Parathyroid adenoma (tissue), 2 donors: ENCODE measurements around the gene CFAP161.

ENCODE experiments used
- H2AFZ ChIP-seq: fragments of 300-600 bp; sonication (generic); one replicate; pipeline ENCODE4 v1.7.0; 2017; ENCODE audit warnings: antibody characterized with exemption, mild to moderate bottlenecking
- H3K27ac ChIP-seq: fragments of 300-600 bp; sonication (generic); one replicate; pipeline ENCODE4 v1.7.0; 2017
- H3K27me3 ChIP-seq: fragments of 300-600 bp; sonication (generic); one replicate; pipeline ENCODE4 v1.7.0; 2017; ENCODE audit warnings: low read length; ENCODE audit not compliant: control insufficient read depth, insufficient read depth
- H3K36me3 ChIP-seq: fragments of 300-600 bp; sonication (generic); one replicate; pipeline ENCODE4 v1.7.0; 2017; ENCODE audit warnings: low read length; ENCODE audit not compliant: control insufficient read depth, insufficient read depth
- H3K4me1 ChIP-seq: fragments of 300-600 bp; sonication (generic); one replicate; pipeline ENCODE4 v1.7.0; 2017; ENCODE audit warnings: control low read depth
- H3K4me2 ChIP-seq: fragments of 300-600 bp; sonication (generic); one replicate; pipeline ENCODE4 v1.7.0; 2017; ENCODE audit warnings: low read length
- H3K4me3 ChIP-seq: fragments of 300-600 bp; sonication (generic); one replicate; pipeline ENCODE4 v1.7.0; 2017; ENCODE audit warnings: low read depth, low read length
- H3K79me2 ChIP-seq: fragments of 300-600 bp; sonication (generic); one replicate; pipeline ENCODE4 v1.7.0; 2017; ENCODE audit warnings: control low read depth
- H3K9ac ChIP-seq: fragments of 300-600 bp; sonication (generic); one replicate; pipeline ENCODE4 v1.7.0; 2017; ENCODE audit warnings: mild to moderate bottlenecking
- H3K9me3 ChIP-seq: fragments of 300-600 bp; sonication (generic); one replicate; pipeline ENCODE4 v1.7.0; 2017; ENCODE audit warnings: low read length; ENCODE audit not compliant: control insufficient read depth
- CTCF ChIP-seq: fragments of 300-600 bp; sonication (generic); IDR thresholded peaks from one replicate; pipeline ENCODE4 v1.7.0; 2017; ENCODE audit warnings: antibody characterized with exemption, mild to moderate bottlenecking
- donor health status: primary hyperparathyroidism.

The CFAP161 gene

GRCh38 chr15:81093961-81094360, 40.1 kb upstream of the CFAP161 start:
- Histone ChIP-seq H3K36me3 (no peaks in the 10 kb centered on the region), H3K79me2 (no peaks in the 10 kb centered on the region), H3K27me3 (no peaks in the 10 kb centered on the region), H3K9me3 (no peaks in the 10 kb centered on the region), H2AFZ (no peak overlapping the region), H3K4me2 (no peak overlapping the region), H3K4me3 (no peak overlapping the region), H3K9ac (no peak overlapping the region), H3K27ac (no peak overlapping the region), H3K4me1 (peaks cover 5% of the 10 kb centered on the region)
- no peak for TF ChIP-seq CTCF

GRCh38 chr15:81095690-81096365, 38.2 kb upstream of the CFAP161 start:
- H3K36me3 ChIP-seq, result no peaks in the 10 kb centered on the region
- no peaks in the 10 kb centered on the region for H3K27me3 ChIP-seq
- no peak overlapping the region for H3K9ac ChIP-seq
- H3K9me3 ChIP-seq, result no peaks in the 10 kb centered on the region
- H3K27ac ChIP-seq, result no peak overlapping the region
- no peak overlapping the region for H3K4me2 ChIP-seq
- H3K4me1 ChIP-seq, result peaks cover 5% of the 10 kb centered on the region
- no peak for TF ChIP-seq CTCF
- no peaks in the 10 kb centered on the region for H3K79me2 ChIP-seq
- H3K4me3 ChIP-seq, result no peak overlapping the region
- no peak overlapping the region for H2AFZ ChIP-seq

- no peak for TF ChIP-seq CTCF
Observed at GRCh38 chr15:81096398-81096797, 37.7 kb upstream of the CFAP161 start.

GRCh38 chr15:81097116-81097889, 36.8 kb upstream of the CFAP161 start:
- peak overlapping the region; percentile 9 for H3K27ac ChIP-seq
- H3K4me1 ChIP-seq, result peaks cover 5% of the 10 kb centered on the region
- no peak overlapping the region for H3K4me3 ChIP-seq
- no peak for TF ChIP-seq CTCF
- H3K4me2 ChIP-seq, result no peak overlapping the region
- no peak overlapping the region for H3K9ac ChIP-seq
- H2AFZ ChIP-seq, result no peak overlapping the region
- no peaks in the 10 kb centered on the region for H3K79me2 ChIP-seq
- no peaks in the 10 kb centered on the region for H3K27me3 ChIP-seq
- no peaks in the 10 kb centered on the region for H3K9me3 ChIP-seq
- H3K36me3 ChIP-seq, result no peaks in the 10 kb centered on the region

More at GRCh38 chr15:81096398-81096797, 37.7 kb upstream of the CFAP161 start:
- H3K9ac ChIP-seq, result no peak overlapping the region
- no peaks in the 10 kb centered on the region for H3K36me3 ChIP-seq
- no peak overlapping the region for H3K4me2 ChIP-seq
- H3K9me3 ChIP-seq, result no peaks in the 10 kb centered on the region
- H3K27me3 ChIP-seq, result no peaks in the 10 kb centered on the region
- H3K4me1 ChIP-seq, result peaks cover 5% of the 10 kb centered on the region
- H3K27ac ChIP-seq, result no peak overlapping the region
- no peaks in the 10 kb centered on the region for H3K79me2 ChIP-seq
- H3K4me3 ChIP-seq, result no peak overlapping the region
- H2AFZ ChIP-seq, result no peak overlapping the region
